ENCODE results near the gene ITGA6.

GRCh38 chr2:172403881-172404468 lies 23.4 kb upstream of the ITGA6 start:
- TF ChIP-seq TAF1 (IDR thresholded peaks at IDR 0.05; ENCODE audit: low read depth, low read length) (no peak), POLR2A (IDR thresholded peaks at IDR 0.05; ENCODE audit: low read depth, low read length) (no peak), POLR2AphosphoS5 (IDR thresholded peaks at IDR 0.05; ENCODE audit: low read depth, low read length) (no peak), PAX5 (IDR thresholded peaks at IDR 0.05; ENCODE audit: insufficient read depth, low read length, severe bottlenecking) (no peak), SPI1 (IDR thresholded peaks at IDR 0.05; ENCODE audit: low read depth, low read length) (no peak)
